ENCODE measurements around the gene ZC3H7B. TPM values are rescaled to one million over a fixed set of nuclear protein-coding genes. Genes with fewer than 3 reads are reported as not detected.

Gene ZC3H7B
- total RNA-seq, 1 experiment from 2014 or later, result 42.0 TPM

DNA sequence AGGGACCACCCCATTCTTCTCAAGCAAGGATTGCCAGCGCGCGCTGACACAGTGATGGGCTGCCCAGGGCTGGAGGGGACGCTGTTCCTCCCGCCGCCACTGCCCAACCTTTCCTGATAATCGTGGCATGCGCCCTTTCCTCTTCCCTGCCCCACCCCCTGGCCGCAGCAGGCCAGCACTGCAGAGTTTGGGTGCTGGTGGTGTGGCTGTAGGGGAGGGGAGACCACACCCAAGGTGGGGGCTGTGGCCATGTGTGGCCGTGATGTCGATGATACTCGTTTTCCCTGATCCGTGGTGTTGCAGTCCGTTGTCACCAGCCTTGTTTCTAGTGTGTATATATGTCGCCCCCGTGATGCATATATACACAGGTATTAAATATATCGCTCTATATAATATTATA is 57.6 kb downstream of the ZC3H7B start:
- RAD21 ChIA-PET (ENCODE audit: low non-redundant PET in 1 of 2, low total read pairs in 2 of 2, uncharacterized antibody in 2 of 2, unreplicated experiment in 2 of 2), result no interaction called here
- Histone ChIP-seq H3K9me2 (ENCODE audit: insufficient read depth) (no peaks in the 10 kb centered on the region), H3K79me2 (ENCODE audit: insufficient read depth, low read length) (no peaks in the 10 kb centered on the region), H3K4me1 (ENCODE audit: control insufficient read depth in 1 of 2, insufficient read depth in 2 of 2, low read length in 2 of 2) (peaks cover 0 to 8% of the 10 kb centered on the region in 2 experiments; a peak in 2 of 4 replicates), H3K27ac (ENCODE audit: low read depth, low read length) (no peak overlapping the region), H3K27me3 (ENCODE audit: insufficient read depth, low read length) (no peaks in the 10 kb centered on the region), H4K20me1 (ENCODE audit: insufficient read depth) (no peaks in the 10 kb centered on the region), H3K9me3 (ENCODE audit: control insufficient read depth in 1 of 2, insufficient read depth in 1 of 2, low read depth in 1 of 2, low read length in 2 of 2) (no peaks in the 10 kb centered on the region), H3K4me3 (replicated peaks in 1 of 2; ENCODE audit: low read depth in 1 of 2, low read length in 2 of 2) (no peak overlapping the region), H3K4me2 (ENCODE audit: low read length) (no peak overlapping the region), H2AFZ (ENCODE audit: low read depth, low read length, poor library complexity, severe bottlenecking) (no peak overlapping the region), H3K9ac (ENCODE audit: low read length) (no peak overlapping the region), H3K36me3 (ENCODE audit: control insufficient read depth in 1 of 2, insufficient read depth in 2 of 2, low read length in 2 of 2) (peaks cover 0 to 7% of the 10 kb centered on the region in 2 experiments; a peak in 2 of 4 replicates)
- no peak for TF ChIP-seq YY1 (IDR thresholded peaks at IDR 0.05; ENCODE audit: extremely low read depth, insufficient replicate concordance, low read depth, low read length)
- TF ChIP-seq TCF7L2 (IDR thresholded peaks at IDR 0.05; ENCODE audit: borderline replicate concordance, extremely low read depth, insufficient read depth, insufficient read length), result no peak
- no peak for TF ChIP-seq EGR1 (IDR thresholded peaks at IDR 0.05; ENCODE audit: low read depth)
- TF ChIP-seq POLR2AphosphoS5 (IDR thresholded peaks at IDR 0.05; ENCODE audit: low read depth, low read length), result no peak
- TF ChIP-seq SRF (IDR thresholded peaks at IDR 0.05; ENCODE audit: low read depth), result no peak
- TF ChIP-seq, protein P1, sequence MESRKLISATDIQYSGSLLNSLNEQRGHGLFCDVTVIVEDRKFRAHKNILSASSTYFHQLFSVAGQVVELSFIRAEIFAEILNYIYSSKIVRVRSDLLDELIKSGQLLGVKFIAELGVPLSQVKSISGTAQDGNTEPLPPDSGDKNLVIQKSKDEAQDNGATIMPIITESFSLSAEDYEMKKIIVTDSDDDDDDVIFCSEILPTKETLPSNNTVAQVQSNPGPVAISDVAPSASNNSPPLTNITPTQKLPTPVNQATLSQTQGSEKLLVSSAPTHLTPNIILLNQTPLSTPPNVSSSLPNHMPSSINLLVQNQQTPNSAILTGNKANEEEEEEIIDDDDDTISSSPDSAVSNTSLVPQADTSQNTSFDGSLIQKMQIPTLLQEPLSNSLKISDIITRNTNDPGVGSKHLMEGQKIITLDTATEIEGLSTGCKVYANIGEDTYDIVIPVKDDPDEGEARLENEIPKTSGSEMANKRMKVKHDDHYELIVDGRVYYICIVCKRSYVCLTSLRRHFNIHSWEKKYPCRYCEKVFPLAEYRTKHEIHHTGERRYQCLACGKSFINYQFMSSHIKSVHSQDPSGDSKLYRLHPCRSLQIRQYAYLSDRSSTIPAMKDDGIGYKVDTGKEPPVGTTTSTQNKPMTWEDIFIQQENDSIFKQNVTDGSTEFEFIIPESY (IDR thresholded peaks at IDR 0.05; ENCODE audit: extremely low read depth, insufficient replicate concordance, low read length), result no peak
- TF ChIP-seq EZH2 (IDR thresholded peaks at IDR 0.05), result no peak
- TF ChIP-seq CTCF (IDR thresholded peaks at IDR 0.05 in 2 of 3, conservative IDR thresholded peaks at IDR 0.05 in 1 of 3; ENCODE audit: borderline replicate concordance in 1 of 3, insufficient read depth in 1 of 3, low read depth in 2 of 3, low read length in 2 of 3), result no peak
- TF ChIP-seq ZNF274 (IDR thresholded peaks at IDR 0.05; ENCODE audit: low read depth, low read length), result no peak
- TF ChIP-seq FOSL1 (IDR thresholded peaks at IDR 0.05; ENCODE audit: low read depth), result no peak
- ATAC-seq, result no peak
- no peak for DNase-seq (ENCODE audit: low read depth, low spot score)
- POLR2A ChIA-PET, result no interaction called here
- CTCF ChIA-PET, result no interaction called here
- intact Hi-C loops (cut with micrococcal nuclease), result no loop called here
- no TSS peak for BruUV-seq (replicated peaks)

All from HCT116 (cell line).